Head of caudate nucleus (tissue), 42 donors: ENCODE measurements around the gene HPD.
"Not testable (repeated sequence)": the region's sequence is repeated elsewhere in the genome, so short reads cannot be mapped to it uniquely, and the experiment has no call there.

Experiments
- DNase-seq, 42 donors: peaks; one replicate each; pipeline versions ENCODE4 v3.0.0 to v3.0.0-alpha.2; 2020 to 2021; ENCODE audit warnings: mixed read lengths in 7 of 42
- intact Hi-C: fragments of 100-400 bp; cut with DNase I; formaldehyde crosslinking; loops from one replicate; pipeline ENCODE4 v1.15.0; 2022

Gene HPD

GRCh38 chr12:121858662-121859572 is at the start of gene HPD:
TSS of gene HPD (minus strand) at chr12:121858859. CDS start at chr12:121858823, 36 bp downstream.
- intact Hi-C loops: no loop called here
- peak in 17 of 42 donors; percentile 3 to 46 (median 21) for DNase-seq

DNA sequence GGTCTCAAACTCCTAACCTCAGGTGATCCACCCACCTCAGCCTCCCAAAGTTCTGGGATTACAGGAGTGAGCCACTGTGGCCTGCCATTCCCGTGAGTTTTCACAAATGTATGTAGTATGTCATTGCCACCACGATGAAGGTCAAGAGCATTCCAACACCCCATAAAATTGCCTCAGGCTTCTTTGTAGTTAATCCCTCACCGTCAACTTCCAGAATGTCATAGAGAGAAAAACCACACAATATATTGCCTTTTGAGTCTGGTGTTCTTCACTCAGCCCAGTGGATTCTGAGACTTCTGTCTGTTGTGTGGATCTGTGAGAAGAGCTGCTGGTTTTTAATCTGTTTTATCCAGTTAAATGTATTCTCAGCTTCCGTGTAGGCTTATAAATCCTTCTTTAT is 47.1 kb upstream of the HPD start:
- intact Hi-C loops: no loop called here
- no peak for DNase-seq

DNA sequence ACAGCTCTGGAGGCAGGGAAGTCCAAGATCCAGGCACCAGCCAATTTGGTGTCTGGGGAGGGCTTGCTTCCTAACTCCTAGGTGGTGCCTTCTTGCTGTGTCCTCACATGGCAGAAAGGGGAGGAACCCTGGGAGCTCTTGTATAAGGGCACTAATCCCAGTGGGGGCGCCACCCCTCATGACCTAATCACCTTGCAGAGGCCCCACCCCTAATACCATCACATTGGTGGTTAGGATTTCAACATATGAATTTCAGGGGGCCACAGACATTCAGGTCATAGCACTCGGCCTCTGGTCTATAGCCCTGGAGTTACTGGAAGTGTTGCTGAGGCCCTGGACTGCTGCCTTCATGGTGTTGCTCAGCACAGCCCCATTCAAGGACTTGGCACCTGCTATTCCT is 44.5 kb upstream of the HPD start:
- intact Hi-C loops: no loop called here
- peak in 1 of 42 donors; percentile 38 for DNase-seq

GRCh38 chr12:121899590-121899989 is 40.9 kb upstream of the HPD start:
- DNase-seq: no peak
- intact Hi-C loops: no loop called here

- intact Hi-C loops: no loop called here
- DNase-seq: no peak
Observed at GRCh38 chr12:121898287-121898686, 39.6 kb upstream of the HPD start.

DNA sequence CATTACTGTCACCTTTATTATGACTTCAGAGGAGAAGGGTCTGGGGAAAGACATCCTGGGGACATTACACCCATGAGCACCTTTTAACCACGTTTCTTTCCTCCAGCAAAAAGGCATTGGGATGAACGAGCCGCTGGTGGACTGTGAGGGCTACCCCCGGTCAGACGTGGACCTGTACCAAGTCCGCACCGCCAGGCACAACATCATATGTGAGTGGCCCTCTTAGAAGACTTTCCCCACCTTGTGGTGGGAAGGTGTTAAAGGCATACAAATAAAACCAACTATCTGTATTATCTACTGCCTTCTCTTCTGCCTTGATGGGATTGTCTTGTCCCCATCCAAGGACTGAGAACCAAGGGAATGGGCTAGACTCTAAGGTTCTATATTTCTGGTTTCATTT is 36.0 kb upstream of the HPD start:
- intact Hi-C loops: no loop called here
- DNase-seq: no peak

GRCh38 chr12:121893961-121894460 is 35.4 kb upstream of the HPD start:
- DNase-seq: peak in 2 of 42 donors; percentile 47 to 48

GRCh38 chr12:121892673-121893561 is 34.3 kb upstream of the HPD start:
- DNase-seq: no peak
- intact Hi-C loops: no loop called here

More at GRCh38 chr12:121893961-121894460, 35.4 kb upstream of the HPD start:
- intact Hi-C loops: no loop called here

- DNase-seq: not testable (repeated sequence)
- intact Hi-C loops: loop anchor here (5.0 kb wide), 2 partner anchors 77 to 92 kb away; no protein-coding TSS in a partner anchor
Observed at GRCh38 chr12:121889661-121890060, 31.0 kb upstream of the HPD start.

DNA sequence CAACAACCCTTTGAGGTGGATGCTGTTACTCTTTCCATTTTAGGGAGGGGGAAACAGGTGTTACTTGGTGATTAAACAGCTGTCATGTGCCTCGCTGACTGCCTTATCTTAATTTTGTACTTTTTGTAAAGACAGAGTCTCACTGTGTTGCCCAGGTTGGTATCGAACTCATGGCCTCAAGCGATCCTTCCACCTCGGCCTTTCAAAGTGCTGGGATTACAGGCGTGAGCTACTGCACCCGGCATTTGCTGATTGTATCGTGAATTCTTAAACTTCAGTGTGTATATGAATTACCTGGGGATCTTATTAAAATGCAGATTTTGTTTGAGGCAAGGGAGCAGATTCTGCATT is 30.6 kb upstream of the HPD start:
- DNase-seq: no peak
- intact Hi-C loops: loop anchor here (5.0 kb wide), 2 partner anchors 77 to 92 kb away; no protein-coding TSS in a partner anchor

DNA sequence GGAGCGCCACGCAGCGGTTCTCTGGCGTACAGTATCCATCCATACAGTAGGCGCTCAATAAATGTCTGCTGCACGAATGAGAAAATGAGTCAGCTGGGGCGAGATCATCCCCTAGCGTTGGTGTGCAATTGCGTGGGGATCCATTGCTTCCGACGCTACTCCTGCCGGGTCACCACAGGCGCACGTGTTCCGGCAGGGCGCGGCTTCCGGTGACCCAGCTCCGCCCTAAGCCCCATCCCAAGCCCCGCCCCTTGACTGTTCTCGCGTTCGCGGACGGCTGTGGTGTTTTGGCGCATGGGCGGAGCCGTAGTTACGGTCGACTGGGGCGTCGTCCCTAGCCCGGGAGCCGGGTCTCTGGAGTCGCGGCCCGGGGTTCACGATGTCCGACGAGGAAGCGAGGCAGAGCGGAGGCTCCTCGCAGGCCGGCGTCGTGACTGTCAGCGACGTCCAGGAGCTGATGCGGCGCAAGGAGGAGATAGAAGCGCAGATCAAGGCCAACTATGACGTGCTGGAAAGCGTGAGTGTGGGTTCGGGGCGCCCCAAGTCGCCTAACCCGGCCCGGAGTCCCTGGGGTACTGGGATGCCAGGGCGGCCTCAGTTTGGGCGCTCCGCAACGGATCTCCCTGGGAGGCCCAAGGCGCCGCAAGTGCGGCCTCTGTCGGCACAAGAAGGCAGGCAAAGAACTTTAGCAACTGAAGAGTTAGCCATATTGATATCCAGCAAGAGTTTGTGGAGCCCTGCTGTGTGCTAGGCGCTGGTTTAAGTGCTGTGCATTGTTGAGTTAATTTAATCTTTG is 30.0 kb upstream of the HPD start, which contains the start of gene PSMD9:
Gene PSMD9, plus strand, starts transcription at position 313 of the 796 bp plus-strand sequence. Its CDS starts 67 bp downstream, at position 380.
- peak; percentile 93 to 99 (median 98) for DNase-seq
- intact Hi-C loops: loop anchor here (5.0 kb wide), 2 partner anchors 76 to 91 kb away; no protein-coding TSS in a partner anchor

DNA sequence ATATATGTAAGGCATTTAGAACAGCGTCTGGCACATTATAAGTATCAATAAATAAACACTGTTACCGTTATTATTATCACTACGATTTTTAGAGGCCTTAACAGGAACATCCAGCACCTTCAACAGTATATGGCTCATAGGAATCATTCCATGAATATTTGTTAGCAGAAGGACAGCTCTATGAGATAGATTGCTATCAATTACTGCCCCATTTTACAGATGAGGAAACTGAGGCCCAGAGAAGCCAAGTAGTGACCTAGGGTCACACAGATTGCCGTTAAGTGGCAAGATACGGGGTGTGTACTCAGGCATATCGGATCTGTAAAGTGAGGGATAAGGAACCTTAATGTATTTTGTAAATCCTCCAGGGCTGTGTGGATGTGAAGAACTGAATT is 29.4 kb upstream of the HPD start:
- intact Hi-C loops: loop anchor here (5.0 kb wide), 2 partner anchors 76 to 91 kb away; no protein-coding TSS in a partner anchor
- no peak for DNase-seq

DNA sequence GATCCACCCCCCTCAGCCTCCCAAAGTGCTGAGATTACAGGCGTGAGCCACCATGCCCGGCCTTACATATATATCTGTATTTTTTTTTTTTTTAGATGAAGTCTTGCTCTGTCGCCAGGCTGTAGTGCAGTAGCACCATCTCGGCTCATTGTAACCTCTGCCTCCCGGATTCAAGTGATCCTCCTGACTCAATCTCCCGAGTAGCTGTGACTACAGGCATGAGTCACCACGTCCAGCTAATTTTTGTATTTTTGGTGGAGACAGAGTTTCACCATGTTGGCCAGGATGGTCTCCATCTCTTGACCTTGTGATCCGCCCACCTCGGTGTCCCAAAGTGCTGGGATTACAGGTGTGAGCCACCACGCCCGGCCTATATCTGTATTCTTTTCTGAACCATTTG is 26.5 kb upstream of the HPD start:
- not testable (repeated sequence) for DNase-seq
- intact Hi-C loops: loop anchor here (5.0 kb wide), 2 partner anchors 73 to 88 kb away; no protein-coding TSS in a partner anchor

DNA sequence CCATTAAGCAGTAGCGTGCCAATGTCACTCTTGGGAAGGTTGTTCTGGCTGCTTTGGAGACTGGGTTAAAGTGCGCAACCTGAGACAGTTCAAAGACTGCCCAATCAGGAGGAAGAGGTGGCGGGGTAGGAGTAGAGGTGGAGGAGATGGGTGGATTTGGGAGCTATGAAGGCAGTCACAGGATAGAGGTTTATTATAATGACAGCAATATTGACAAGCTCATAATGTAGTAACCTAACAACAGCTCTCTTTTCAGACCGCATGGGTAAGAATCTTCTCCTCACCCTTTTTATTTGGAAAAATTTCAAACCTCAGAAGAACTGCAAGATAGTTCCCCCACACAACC is 24.6 kb upstream of the HPD start:
- intact Hi-C loops: no loop called here
- DNase-seq: no peak

GRCh38 chr12:121876080-121876447 is 17.4 kb upstream of the HPD start:
- DNase-seq, intact Hi-C loops: not testable (repeated sequence)

- intact Hi-C loops: no loop called here
- no peak for DNase-seq
Observed at GRCh38 chr12:121875582-121875981, 16.9 kb upstream of the HPD start.

- intact Hi-C loops: no loop called here
Observed at GRCh38 chr12:121874071-121874470, 15.4 kb upstream of the HPD start.

GRCh38 chr12:121873216-121873569 is 14.5 kb upstream of the HPD start:
- intact Hi-C loops: no loop called here
- no peak for DNase-seq

More at GRCh38 chr12:121874071-121874470, 15.4 kb upstream of the HPD start:
- DNase-seq: no peak
